Spinal cord (tissue), 10 donors: ENCODE measurements around the gene KBTBD4. TPM values are rescaled to one million over a fixed set of nuclear protein-coding genes. Genes with fewer than 3 reads are reported as not detected.

ENCODE experiments used
- DNase-seq, 6 donors: peaks; one replicate each; pipeline versions ENCODE4 v3.0.0 to v3.0.0-alpha.2; 2013 to 2015; ENCODE audit warnings: low spot score in 6 of 6, low read depth in 4 of 6
- H3K27ac ChIP-seq: one replicate; pipeline ENCODE4 v1.5.1; 2013; ENCODE audit warnings: low read depth, low read length, control low read depth
- H3K27me3 ChIP-seq: one replicate; pipeline ENCODE4 v1.6.1; 2013; ENCODE audit warnings: low read length; ENCODE audit not compliant: control insufficient read depth, insufficient read depth
- H3K36me3 ChIP-seq: one replicate; pipeline ENCODE4 v1.6.1; 2013; ENCODE audit warnings: low read length; ENCODE audit not compliant: control insufficient read depth, insufficient read depth
- H3K4me1 ChIP-seq: one replicate; pipeline ENCODE4 v1.6.1; 2013; ENCODE audit warnings: low read length; ENCODE audit not compliant: control insufficient read depth, insufficient read depth
- H3K4me3 ChIP-seq: one replicate; pipeline ENCODE4 v1.5.1; 2013; ENCODE audit warnings: low read depth, low read length, control low read depth
- H3K9me3 ChIP-seq: one replicate; pipeline ENCODE4 v1.6.1; 2013; ENCODE audit warnings: low read length; ENCODE audit not compliant: control insufficient read depth, insufficient read depth
- WGBS: methylation state at CpG from one replicate; pipeline ENCODE4 v1.1.5; 2013; ENCODE audit warnings: missing lambda C conversion rate; ENCODE audit not compliant: insufficient coverage; 5-methylcytosine and 5-hydroxymethylcytosine counted together
- polyA plus RNA-seq, 2 donors: library from polyadenylated mRNA; unstranded; fragments of 120-200 nt; gene quantifications; one replicate each; pipeline ENCODE4 v1.2.1, GENCODE V29; 2013; ENCODE audit not compliant: insufficient read length in 2 of 2
- total RNA-seq, 2 donors: library from RNA; depleted of rRNA in 1 of 2; stranded (reverse); fragments of 120-200 nt in 1 of 2; fragments of >200 nt in 1 of 2; gene quantifications; one replicate each; pipeline versions ENCODE4 v1.2.3 to v1.2.4, GENCODE V29; 2013 to 2014
- donor health status: healthy.

Gene KBTBD4
- total and polyA plus RNA-seq, 4 donors, result 22.3 to 31.5 (median 26.7) TPM

- 100% methylated on average over 1 of the region's 2 CpGs for WGBS
- no peak for DNase-seq
- Histone ChIP-seq H3K4me1 (peaks cover 58% of the 10 kb centered on the region), H3K36me3 (peaks cover 27% of the 10 kb centered on the region), H3K27ac (no peak overlapping the region), H3K4me3 (peak overlapping the region; percentile 55), H3K27me3 (peaks cover 2% of the 10 kb centered on the region), H3K9me3 (no peaks in the 10 kb centered on the region)
Observed at GRCh38 chr11:47592970-47593369, 14.2 kb upstream of the KBTBD4 start.

GRCh38 chr11:47592251-47592650 lies 13.5 kb upstream of the KBTBD4 start:
- Histone ChIP-seq H3K4me1 (peaks cover 65% of the 10 kb centered on the region), H3K9me3 (no peaks in the 10 kb centered on the region), H3K4me3 (no peak overlapping the region), H3K36me3 (peaks cover 35% of the 10 kb centered on the region), H3K27me3 (peaks cover 2% of the 10 kb centered on the region), H3K27ac (no peak overlapping the region)
- WGBS, result 56% methylated on average over 4 of the region's 4 CpGs
- no peak for DNase-seq

- WGBS, result 33% methylated on average over 7 of the region's 7 CpGs
- no peaks in the 10 kb centered on the region for H3K9me3 ChIP-seq
- peaks cover 2% of the 10 kb centered on the region for H3K27me3 ChIP-seq
- H3K27ac ChIP-seq, result no peak overlapping the region
- H3K4me3 ChIP-seq, result no peak overlapping the region
- peaks cover 39% of the 10 kb centered on the region for H3K36me3 ChIP-seq
- peaks cover 70% of the 10 kb centered on the region for H3K4me1 ChIP-seq
- DNase-seq, result no peak
Observed at GRCh38 chr11:47591764-47592163, 13.0 kb upstream of the KBTBD4 start.

- Histone ChIP-seq H3K4me1 (peaks cover 82% of the 10 kb centered on the region), H3K36me3 (peaks cover 55% of the 10 kb centered on the region), H3K4me3 (peak overlapping the region; percentile 52), H3K9me3 (no peaks in the 10 kb centered on the region), H3K27ac (no peak overlapping the region), H3K27me3 (peaks cover 2% of the 10 kb centered on the region)
- WGBS, result 21% methylated on average over 117 of the region's 122 CpGs
- DNase-seq, result peak in 3 of 6 donors; percentile 61 to 90 (median 90)
Observed at GRCh38 chr11:47589977-47590861, 11.4 kb upstream of the KBTBD4 start.

GRCh38 chr11:47589584-47589976 lies 10.8 kb upstream of the KBTBD4 start:
- H3K4me3 ChIP-seq, result peak overlapping the region; percentile 52
- peaks cover 2% of the 10 kb centered on the region for H3K27me3 ChIP-seq
- peaks cover 79% of the 10 kb centered on the region for H3K4me1 ChIP-seq
- H3K27ac ChIP-seq, result no peak overlapping the region
- WGBS, result 26% methylated on average over 51 of the region's 51 CpGs
- no peaks in the 10 kb centered on the region for H3K9me3 ChIP-seq
- DNase-seq, result peak in 2 of 6 donors; percentile 55 to 59
- H3K36me3 ChIP-seq, result peaks cover 61% of the 10 kb centered on the region

GRCh38 chr11:47589118-47589517 lies 10.3 kb upstream of the KBTBD4 start:
- Histone ChIP-seq H3K4me3 (peak overlapping the region; percentile 42), H3K4me1 (peaks cover 75% of the 10 kb centered on the region), H3K27me3 (peaks cover 2% of the 10 kb centered on the region), H3K9me3 (no peaks in the 10 kb centered on the region), H3K36me3 (peaks cover 66% of the 10 kb centered on the region), H3K27ac (no peak overlapping the region)
- no peak for DNase-seq
- 100% methylated on average over 4 of the region's 11 CpGs for WGBS

GRCh38 chr11:47587723-47588326 lies 9.1 kb upstream of the KBTBD4 start:
- no peaks in the 10 kb centered on the region for H3K27me3 ChIP-seq
- peaks cover 78% of the 10 kb centered on the region for H3K36me3 ChIP-seq
- peaks cover 64% of the 10 kb centered on the region for H3K4me1 ChIP-seq
- 83% methylated on average over 13 of the region's 14 CpGs for whole genome bisulfite sequencing
- no peak overlapping the region for H3K27ac ChIP-seq
- H3K4me3 ChIP-seq, result no peak overlapping the region
- H3K9me3 ChIP-seq, result no peaks in the 10 kb centered on the region
- DNase-seq, result no peak

- peaks cover 85% of the 10 kb centered on the region for H3K36me3 ChIP-seq
Observed at GRCh38 chr11:47587039-47587716, 8.4 kb upstream of the KBTBD4 start.

GRCh38 chr11:47586098-47586855 lies 7.5 kb upstream of the KBTBD4 start, which contains the start of gene FAM180B:
Gene FAM180B, plus strand, starts transcription at chr11:47586678. Its CDS starts 91 bp downstream, at chr11:47586769.
- Histone ChIP-seq H3K9me3 (no peaks in the 10 kb centered on the region), H3K36me3 (peaks cover 89% of the 10 kb centered on the region), H3K4me3 (no peak within 1 kb of the TSS), H3K27me3 (no peaks in the 10 kb centered on the region), H3K27ac (peak within 1 kb of the TSS; percentile 65), H3K4me1 (peaks cover 56% of the 10 kb centered on the region)
- whole genome bisulfite sequencing, result 54% methylated on average over 11 of the region's 12 CpGs
- DNase-seq, result peak in 2 of 6 donors; percentile 45 to 79

More at GRCh38 chr11:47587039-47587716, 8.4 kb upstream of the KBTBD4 start:
- WGBS, result 73% methylated on average over 5 of the region's 6 CpGs
- DNase-seq, result no peak
- peak overlapping the region; percentile 65 for H3K27ac ChIP-seq
- H3K4me3 ChIP-seq, result no peak overlapping the region
- H3K9me3 ChIP-seq, result no peaks in the 10 kb centered on the region
- no peaks in the 10 kb centered on the region for H3K27me3 ChIP-seq
- H3K4me1 ChIP-seq, result peaks cover 64% of the 10 kb centered on the region
